AG09309 (cell line): Measurements from ENCODE around the gene SYNGR1.

Experiments
- DNase-seq: peaks from one replicate; pipeline ENCODE4 v3.0.0-alpha.2; 2010; ENCODE audit warnings: low read depth
- H3K4me3 ChIP-seq: 2 replicates; pipeline ENCODE4 v1.5.1; 2011; ENCODE audit warnings: mild to moderate bottlenecking, low read depth, low read length, moderate library complexity; ENCODE audit not compliant: control insufficient read depth
- CTCF ChIP-seq: IDR thresholded peaks from 2 replicates; pipeline ENCODE4 v1.5.1; 2011; ENCODE audit warnings: mild to moderate bottlenecking, low read depth, low read length, inconsistent platforms; ENCODE audit not compliant: insufficient read depth, control insufficient read depth; ENCODE audit errors: missing control alignments

SYNGR1 gene

GRCh38 chr22:39349967-39350726, at the start of gene SYNGR1:
Gene SYNGR1 (plus strand): TSS chr22:39349991. CDS start chr22:39350011, 20 bp downstream.
- DNase-seq: no peak
- no peak for TF ChIP-seq CTCF
- H3K4me3 ChIP-seq: peak within 1 kb of the TSS; percentile 59

DNA sequence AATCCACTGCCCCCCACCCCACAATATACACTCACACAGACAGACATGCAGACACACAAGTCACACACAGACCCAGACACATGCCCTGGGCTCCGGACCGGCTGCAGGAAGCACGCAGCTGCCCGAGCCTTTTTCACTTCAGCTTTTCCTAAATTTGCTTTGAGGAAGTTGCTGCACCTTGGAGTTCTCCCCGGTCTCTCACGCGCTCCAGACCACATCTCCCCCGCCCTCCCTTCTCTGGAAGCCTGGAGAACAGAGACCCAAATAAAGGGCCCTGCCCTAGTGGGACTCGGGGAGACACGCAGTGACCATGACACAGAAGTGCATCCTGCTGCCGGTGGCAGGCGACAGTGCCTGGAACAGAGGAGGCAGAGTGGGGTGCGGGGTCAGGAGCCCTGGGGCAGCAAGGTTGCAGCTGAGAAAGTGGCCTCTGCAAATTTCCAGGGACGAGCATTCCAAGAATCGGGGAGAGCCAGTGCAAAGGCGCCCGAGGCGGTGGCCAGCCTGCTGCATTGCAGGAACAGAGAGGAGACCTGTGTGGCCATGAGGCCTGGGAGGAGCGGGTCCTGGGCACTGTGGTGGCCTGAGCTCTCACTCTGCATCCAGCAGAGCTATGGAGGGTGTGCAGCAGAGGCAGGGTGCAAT, 49.5 kb upstream of the SYNGR1 start:
- no peak for DNase-seq
- no peak overlapping the region for H3K4me3 ChIP-seq
- TF ChIP-seq CTCF: no peak

DNA sequence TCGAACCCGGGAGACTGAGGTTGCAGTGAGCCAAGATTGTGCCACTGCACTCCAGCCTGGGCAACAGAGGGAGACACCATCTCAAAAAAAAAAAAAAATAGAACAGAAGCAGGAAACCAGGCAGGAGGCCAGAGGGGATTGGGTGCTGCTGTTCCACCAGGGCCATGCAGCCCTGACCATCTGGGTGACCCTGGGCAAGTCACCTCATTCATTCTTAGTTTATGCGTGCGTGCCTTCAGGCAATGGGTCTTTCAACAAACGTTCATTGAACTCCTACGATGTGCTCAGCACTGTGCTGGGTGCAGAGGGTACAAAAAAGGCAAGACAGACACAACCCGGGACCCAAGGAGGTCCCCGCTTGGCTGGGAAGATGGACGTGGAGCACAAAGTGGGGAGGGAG, 48.7 kb upstream of the SYNGR1 start:
- no peak for TF ChIP-seq CTCF
- no peak for DNase-seq
- no peak overlapping the region for H3K4me3 ChIP-seq

GRCh38 chr22:39301926-39302325, 47.9 kb upstream of the SYNGR1 start:
- H3K4me3 ChIP-seq: no peak overlapping the region
- no peak for DNase-seq
- no peak for TF ChIP-seq CTCF

DNA sequence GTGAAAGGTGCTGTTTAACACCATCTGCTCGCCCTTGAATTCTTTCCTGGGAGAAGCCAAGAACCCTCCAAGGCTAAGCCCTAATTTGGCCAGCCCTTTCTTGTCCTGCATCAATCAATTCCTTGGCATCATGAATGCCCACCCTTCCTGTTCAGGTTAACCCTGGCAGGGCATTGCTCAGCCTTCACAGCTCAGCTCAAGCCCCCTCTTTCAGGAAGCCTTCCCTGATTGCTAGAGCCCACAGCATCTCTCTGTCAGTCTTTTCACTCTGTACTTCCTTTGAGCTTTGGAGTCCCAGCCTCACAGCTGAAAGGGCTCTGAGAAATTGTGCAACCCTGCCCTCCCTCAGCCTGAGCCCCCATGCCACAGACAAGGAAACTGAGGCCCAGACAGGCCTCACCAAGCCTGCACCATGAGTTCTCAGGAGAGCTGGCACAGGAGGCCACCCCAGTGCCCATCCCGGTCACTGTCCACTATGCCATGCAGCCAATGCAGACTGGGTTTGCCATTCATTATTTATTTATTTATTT, 47.3 kb upstream of the SYNGR1 start:
- TF ChIP-seq CTCF: no peak
- DNase-seq: no peak
- H3K4me3 ChIP-seq: no peak overlapping the region

DNA sequence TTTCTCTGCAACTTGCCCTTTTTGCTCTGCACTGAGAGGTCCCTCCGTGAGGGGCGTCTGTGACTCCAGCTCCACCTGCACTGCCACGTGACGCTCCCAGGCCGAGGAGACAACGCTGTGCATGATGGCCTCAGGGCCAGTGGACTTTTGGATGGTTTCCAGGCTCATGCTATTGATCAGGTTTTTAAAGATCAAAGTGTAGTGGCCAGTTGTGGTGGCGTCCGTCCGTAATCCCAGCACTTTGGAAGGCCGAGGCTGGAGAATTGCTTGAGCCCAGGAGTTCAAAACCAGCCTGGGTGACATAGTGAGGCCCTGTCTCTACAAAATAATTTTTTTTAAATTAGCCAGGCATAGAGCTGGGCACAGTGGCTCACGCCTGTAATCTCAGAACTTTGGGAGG, 46.4 kb upstream of the SYNGR1 start:
- no peak overlapping the region for H3K4me3 ChIP-seq
- DNase-seq: no peak
- no peak for TF ChIP-seq CTCF
